AG08395 (cell line): ENCODE data around the gene CD68.

Experiments used
- DNase-seq: peaks from one replicate; pipeline ENCODE4 v3.0.0; 2012; ENCODE audit warnings: mixed read lengths, low spot score

The CD68 gene

GRCh38 chr17:7559320-7560171, 19.9 kb upstream of the CD68 start:
- DNase-seq = no peak

GRCh38 chr17:7560172-7561027, 19.0 kb upstream of the CD68 start:
- peak; percentile 44 for DNase-seq

- DNase-seq = peak; percentile 92
Measured at GRCh38 chr17:7561028-7561575, 18.3 kb upstream of the CD68 start.

GRCh38 chr17:7561589-7562207, 17.7 kb upstream of the CD68 start, which contains the start of gene SENP3:
TSS of gene SENP3 (plus strand) at chr17:7561919. CDS start at chr17:7563077, 1,158 bp downstream.
- peak; percentile 99 for DNase-seq

- no peak for DNase-seq
Measured at GRCh38 chr17:7562208-7562605, 17.2 kb upstream of the CD68 start.

GRCh38 chr17:7563115-7563869, 16.1 kb upstream of the CD68 start:
- no peak for DNase-seq

GRCh38 chr17:7569571-7569970, 9.9 kb upstream of the CD68 start:
- DNase-seq = no peak

- DNase-seq = no peak
Measured at GRCh38 chr17:7570351-7570750, 9.1 kb upstream of the CD68 start.

- no peak for DNase-seq
Measured at GRCh38 chr17:7572338-7572587, 7.2 kb upstream of the CD68 start.

GRCh38 chr17:7572588-7573323, 6.7 kb upstream of the CD68 start:
- DNase-seq = peak; percentile 99

GRCh38 chr17:7573324-7574080, 5.9 kb upstream of the CD68 start:
- peak; percentile 90 for DNase-seq

- DNase-seq = no peak
Measured at GRCh38 chr17:7574176-7574953, 5.1 kb upstream of the CD68 start.

- no peak for DNase-seq
Measured at GRCh38 chr17:7575481-7575883, 4.0 kb upstream of the CD68 start.

GRCh38 chr17:7575959-7576358, 3.5 kb upstream of the CD68 start:
- no peak for DNase-seq

GRCh38 chr17:7576432-7576937, 3.0 kb upstream of the CD68 start:
- DNase-seq = no peak

- DNase-seq = no peak
Measured at GRCh38 chr17:7577327-7578199, 1.9 kb upstream of the CD68 start.

- DNase-seq = no peak
Measured at GRCh38 chr17:7579834-7580603, 581 bp downstream of the CD68 start.
